ENCODE results near the gene OLFM2. TPM values are rescaled to one million over a fixed set of nuclear protein-coding genes. Genes with fewer than 3 reads are reported as not detected.

Gene OLFM2
- total RNA-seq, 3 donors from 2014 or later = 1.4 to 5.7 (median 1.9) TPM

DNA sequence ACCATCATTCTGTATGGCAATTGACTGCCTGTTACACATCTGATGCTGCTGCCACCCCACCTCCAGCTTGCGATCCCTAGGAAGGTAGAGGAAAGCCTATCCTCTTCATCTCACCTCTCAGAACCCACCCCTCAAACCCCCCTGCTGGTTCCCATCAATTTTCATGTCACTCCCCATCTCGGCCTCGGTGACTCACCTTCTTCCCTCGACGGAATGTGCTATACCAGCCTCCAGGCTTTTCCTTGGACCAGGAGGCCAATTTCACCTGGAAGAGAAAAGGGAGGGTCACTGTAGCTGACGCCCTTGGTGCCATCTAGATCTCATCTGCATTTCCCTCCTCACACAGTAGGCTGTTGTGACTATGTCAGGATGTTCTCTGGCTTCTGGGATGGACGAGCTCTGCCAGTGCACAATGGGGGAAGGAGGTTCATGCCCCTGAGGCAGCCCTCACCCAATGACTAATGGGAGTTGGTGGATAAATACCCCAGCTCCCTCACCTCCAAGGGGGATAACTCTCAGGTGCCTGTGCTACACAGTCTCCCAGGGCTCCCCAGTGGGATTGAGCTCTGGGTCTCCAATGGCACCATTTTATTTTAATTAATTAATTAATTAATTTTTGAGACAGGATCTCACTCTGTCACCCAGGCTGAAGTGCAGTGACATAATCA lies 26.4 kb upstream of the OLFM2 start:
- Histone ChIP-seq H3K4me1 (ENCODE audit: low read depth) (no peaks in the 10 kb centered on the region), H3K4me3 (no peak overlapping the region), H3K36me3 (ENCODE audit: low read depth) (no peaks in the 10 kb centered on the region), H3K9me3 (no peaks in the 10 kb centered on the region)
- DNase-seq (no peak), ATAC-seq (no peak)
- intact Hi-C loops (cut with DNase I, micrococcal nuclease) = no loop called here
- TF ChIP-seq, protein P1, sequence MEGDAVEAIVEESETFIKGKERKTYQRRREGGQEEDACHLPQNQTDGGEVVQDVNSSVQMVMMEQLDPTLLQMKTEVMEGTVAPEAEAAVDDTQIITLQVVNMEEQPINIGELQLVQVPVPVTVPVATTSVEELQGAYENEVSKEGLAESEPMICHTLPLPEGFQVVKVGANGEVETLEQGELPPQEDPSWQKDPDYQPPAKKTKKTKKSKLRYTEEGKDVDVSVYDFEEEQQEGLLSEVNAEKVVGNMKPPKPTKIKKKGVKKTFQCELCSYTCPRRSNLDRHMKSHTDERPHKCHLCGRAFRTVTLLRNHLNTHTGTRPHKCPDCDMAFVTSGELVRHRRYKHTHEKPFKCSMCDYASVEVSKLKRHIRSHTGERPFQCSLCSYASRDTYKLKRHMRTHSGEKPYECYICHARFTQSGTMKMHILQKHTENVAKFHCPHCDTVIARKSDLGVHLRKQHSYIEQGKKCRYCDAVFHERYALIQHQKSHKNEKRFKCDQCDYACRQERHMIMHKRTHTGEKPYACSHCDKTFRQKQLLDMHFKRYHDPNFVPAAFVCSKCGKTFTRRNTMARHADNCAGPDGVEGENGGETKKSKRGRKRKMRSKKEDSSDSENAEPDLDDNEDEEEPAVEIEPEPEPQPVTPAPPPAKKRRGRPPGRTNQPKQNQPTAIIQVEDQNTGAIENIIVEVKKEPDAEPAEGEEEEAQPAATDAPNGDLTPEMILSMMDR (IDR thresholded peaks at IDR 0.05) = no peak

DNA sequence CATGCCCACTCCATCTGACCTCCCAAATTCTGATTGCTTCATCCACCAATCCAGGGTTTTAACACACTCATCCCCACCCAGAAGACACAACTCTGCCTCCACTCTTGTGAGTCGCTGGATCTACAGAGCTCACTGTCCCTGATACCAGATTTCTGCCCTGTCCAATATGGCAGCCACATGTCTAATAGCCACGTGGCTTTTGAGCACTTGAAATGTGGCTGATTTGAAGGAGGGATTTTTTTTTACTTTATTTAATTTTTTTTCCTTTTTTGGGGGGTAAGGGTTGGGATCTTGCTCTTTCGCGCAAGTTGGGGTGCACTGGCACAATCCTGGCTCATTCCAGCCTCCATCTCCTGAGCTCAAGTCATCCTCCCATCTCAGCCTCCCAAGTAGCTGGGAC lies 24.8 kb upstream of the OLFM2 start:
- no peak for DNase-seq
- H3K36me3 ChIP-seq (ENCODE audit: low read depth) = no peaks in the 10 kb centered on the region
- intact Hi-C loops (cut with DNase I, micrococcal nuclease) = no loop called here
- TF ChIP-seq, protein P1 (IDR thresholded peaks at IDR 0.05) = no peak
- no peaks in the 10 kb centered on the region for H3K4me1 ChIP-seq (ENCODE audit: low read depth)
- no peaks in the 10 kb centered on the region for H3K9me3 ChIP-seq
- no peak overlapping the region for H3K4me3 ChIP-seq
- ATAC-seq = no peak

DNA sequence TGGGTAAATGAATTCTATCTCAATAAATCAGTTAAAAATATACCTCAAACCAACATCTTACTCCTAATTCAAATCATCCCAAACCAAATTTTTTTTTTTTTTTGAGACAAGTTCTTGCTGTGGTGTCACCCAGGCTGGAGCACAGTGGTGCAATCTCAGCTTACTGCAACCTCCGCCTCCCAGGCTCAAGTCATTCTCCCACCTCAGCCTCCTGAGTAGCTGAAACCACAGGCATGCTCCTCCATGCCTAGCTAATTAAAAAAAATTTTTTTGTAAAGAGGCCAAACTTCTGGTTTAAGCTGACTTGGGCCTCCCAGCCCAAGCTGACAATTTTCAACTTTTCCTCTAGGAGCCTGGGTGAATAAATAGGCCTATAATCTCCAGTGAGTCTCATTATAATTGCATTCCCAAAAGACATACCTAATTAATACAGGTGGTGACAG lies 22.1 kb upstream of the OLFM2 start:
- ATAC-seq (no peak), DNase-seq (no peak)
- Histone ChIP-seq H3K4me3 (no peak overlapping the region), H3K36me3 (ENCODE audit: low read depth) (no peaks in the 10 kb centered on the region), H3K4me1 (ENCODE audit: low read depth) (no peaks in the 10 kb centered on the region), H3K9me3 (no peaks in the 10 kb centered on the region)
- TF ChIP-seq, protein P1 (IDR thresholded peaks at IDR 0.05) = no peak
- intact Hi-C loops (cut with DNase I, micrococcal nuclease) = no loop called here

DNA sequence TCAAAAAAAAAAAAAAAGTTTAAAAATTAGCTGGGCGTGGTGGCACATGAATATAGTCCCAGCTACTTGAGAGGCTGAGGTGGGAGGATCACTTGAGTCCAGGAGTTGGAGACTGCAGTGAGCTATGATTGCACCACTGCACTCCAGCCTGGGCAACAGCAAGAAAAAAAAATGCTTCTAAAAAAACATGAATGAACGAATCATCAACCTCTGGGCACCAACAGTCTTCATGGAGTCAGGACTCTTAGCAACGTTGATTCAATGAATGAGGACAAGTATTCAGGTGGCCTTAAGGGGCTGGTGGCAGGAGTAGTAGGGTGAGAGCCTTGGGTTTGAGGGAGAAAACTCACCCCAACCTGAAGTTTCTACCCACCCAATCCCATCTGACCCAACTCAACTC lies 20.6 kb upstream of the OLFM2 start:
- intact Hi-C loops (cut with DNase I, micrococcal nuclease) = no loop called here
- Histone ChIP-seq H3K36me3 (ENCODE audit: low read depth) (no peaks in the 10 kb centered on the region), H3K4me3 (no peak overlapping the region), H3K9me3 (no peaks in the 10 kb centered on the region), H3K4me1 (ENCODE audit: low read depth) (no peaks in the 10 kb centered on the region)
- DNase-seq = no peak
- ATAC-seq = no peak
- TF ChIP-seq, protein P1 (IDR thresholded peaks at IDR 0.05) = no peak

DNA sequence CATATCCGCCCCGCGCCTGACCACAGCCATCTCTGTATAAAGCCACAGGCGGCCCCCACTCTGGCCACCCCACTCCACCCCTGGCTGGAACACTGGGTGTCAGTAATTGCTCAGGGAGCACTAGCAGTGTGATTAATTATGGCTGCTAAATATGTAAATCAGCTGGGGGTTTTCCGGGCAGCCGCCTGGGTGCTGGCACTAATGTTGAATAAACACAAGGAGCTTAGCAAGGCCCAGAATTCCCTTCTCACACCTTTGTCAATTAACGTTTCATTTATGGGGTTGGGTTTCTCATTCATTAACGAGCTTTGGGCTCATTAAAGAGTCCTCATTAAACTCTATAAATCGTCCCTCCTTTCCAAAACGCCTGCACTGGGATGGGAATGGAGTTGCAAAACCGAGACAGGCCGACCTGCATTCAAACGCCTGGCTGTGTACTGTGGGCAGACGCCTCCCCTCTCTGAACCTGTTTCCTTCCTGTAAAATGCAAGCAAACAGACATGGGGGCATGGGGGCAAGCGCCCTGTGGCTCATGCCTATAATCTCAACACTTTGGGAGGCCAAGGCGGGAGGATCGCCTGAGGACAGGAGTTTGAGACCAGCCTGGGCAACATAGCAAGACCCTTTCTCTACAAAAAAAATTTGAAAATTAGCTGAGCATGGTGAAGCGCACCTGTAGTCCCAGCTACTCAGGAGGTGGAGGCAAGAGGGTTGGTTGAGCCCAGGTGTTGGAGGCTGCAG lies 17.7 kb upstream of the OLFM2 start:
- no peak for DNase-seq
- no peaks in the 10 kb centered on the region for H3K9me3 ChIP-seq
- H3K4me3 ChIP-seq = no peak overlapping the region
- intact Hi-C loops (cut with DNase I, micrococcal nuclease) = no loop called here
- TF ChIP-seq, protein P1 (IDR thresholded peaks at IDR 0.05) = no peak
- no peaks in the 10 kb centered on the region for H3K36me3 ChIP-seq (ENCODE audit: low read depth)
- no peak for ATAC-seq
- H3K4me1 ChIP-seq (ENCODE audit: low read depth) = no peaks in the 10 kb centered on the region

Data from mucosa of descending colon (tissue), 3 donors.